DND-41 (cell line): ENCODE measurements around the gene KRTAP1-5.

Source experiments
- ATAC-seq: fragments of 200-7000 bp; cut with Tn5 transposase; 3 replicates; pipeline ENCODE4 v1.9.1; 2021; ENCODE audit warnings: low read depth; ENCODE audit not compliant: insufficient read depth
- DNase-seq: peaks from one replicate; pipeline ENCODE4 v3.0.0-alpha.2; 2020
- H2AFZ ChIP-seq: 2 replicates; pipeline ENCODE4 v1.6.0; 2012; ENCODE audit warnings: low read depth, low read length
- H3K27ac ChIP-seq: 2 replicates; pipeline ENCODE4 v1.5.1; 2012; ENCODE audit warnings: low read length, inconsistent platforms
- H3K27me3 ChIP-seq: fragments of 200-600 bp; sonication (generic); 2 replicates; pipeline ENCODE4 v1.6.0; 2012; ENCODE audit warnings: low read length, mild to moderate bottlenecking, inconsistent platforms; ENCODE audit not compliant: insufficient read depth, poor library complexity
- H3K36me3 ChIP-seq: 2 replicates; pipeline ENCODE4 v1.5.1; 2012; ENCODE audit warnings: low read length, inconsistent platforms; ENCODE audit not compliant: insufficient read depth
- H3K4me1 ChIP-seq: 2 replicates; pipeline ENCODE4 v1.5.1; 2012; ENCODE audit warnings: mild to moderate bottlenecking, low read length; ENCODE audit not compliant: insufficient read depth
- H3K4me2 ChIP-seq: 2 replicates; pipeline ENCODE4 v1.6.0; 2012; ENCODE audit warnings: mild to moderate bottlenecking, moderate library complexity, low read length, inconsistent platforms; ENCODE audit not compliant: insufficient read depth
- H3K4me3 ChIP-seq, 2 experiments: fragments of 200-600 bp in 1 of 2; shearing (Covaris generic) in 1 of 2; 2 replicates each; pipeline ENCODE4 v1.5.1; 2012 to 2016; ENCODE audit warnings: inconsistent platforms in 2 of 2, low read length in 2 of 2, mild to moderate bottlenecking in 2 of 2, low read depth in 1 of 2, moderate library complexity in 1 of 2
- H3K79me2 ChIP-seq: 2 replicates; pipeline ENCODE4 v1.6.0; 2012; ENCODE audit warnings: low read length, inconsistent platforms; ENCODE audit not compliant: insufficient read depth
- H3K9ac ChIP-seq: 2 replicates; pipeline ENCODE4 v1.6.0; 2012; ENCODE audit warnings: low read depth, mild to moderate bottlenecking, inconsistent platforms, low read length, moderate library complexity
- H3K9me3 ChIP-seq: 2 replicates; pipeline ENCODE4 v1.5.1; 2012; ENCODE audit warnings: low read length, moderate library complexity, mild to moderate bottlenecking, inconsistent platforms; ENCODE audit not compliant: insufficient read depth, severe bottlenecking
- H4K20me1 ChIP-seq: 2 replicates; pipeline ENCODE4 v1.6.0; 2012; ENCODE audit warnings: low read length; ENCODE audit not compliant: insufficient read depth
- CTCF ChIP-seq: IDR thresholded peaks from 2 replicates; pipeline ENCODE4 v1.5.1; 2012; ENCODE audit warnings: borderline replicate concordance, low read length, moderate library complexity, mild to moderate bottlenecking; ENCODE audit not compliant: poor library complexity, severe bottlenecking; ENCODE audit errors: extremely low read depth
- EZH2 ChIP-seq: IDR thresholded peaks from 3 replicates; pipeline ENCODE4 v1.6.1; 2012; ENCODE audit warnings: borderline replicate concordance, low read depth, mild to moderate bottlenecking, moderate library complexity, low read length, inconsistent platforms; ENCODE audit not compliant: severe bottlenecking

The KRTAP1-5 gene

GRCh38 chr17:40992666-40993065 lies 34.3 kb downstream of the KRTAP1-5 start:
- Histone ChIP-seq H3K79me2 (no peaks in the 10 kb centered on the region), H3K9me3 (no peaks in the 10 kb centered on the region), H3K9ac (no peak overlapping the region), H2AFZ (no peak overlapping the region), H3K4me2 (no peak overlapping the region), H3K36me3 (no peaks in the 10 kb centered on the region), H3K4me1 (no peaks in the 10 kb centered on the region), H3K4me3 (no peak overlapping the region), H3K27me3 (peaks cover 38% of the 10 kb centered on the region), H3K27ac (no peak overlapping the region), H4K20me1 (no peaks in the 10 kb centered on the region)
- no peak for ATAC-seq
- no peak for DNase-seq
- TF ChIP-seq EZH2 (no peak), CTCF (no peak)

GRCh38 chr17:40986920-40987319 lies 40.1 kb downstream of the KRTAP1-5 start:
- ATAC-seq = no peak
- no peak for TF ChIP-seq CTCF
- no peak for TF ChIP-seq EZH2
- no peak overlapping the region for H2AFZ ChIP-seq

GRCh38 chr17:40984226-40984625 lies 42.8 kb downstream of the KRTAP1-5 start, which contains the start of gene KRT40:
KRT40 (minus strand) TSS chr17:40984326; CDS start chr17:40984273, 53 bp downstream.
- H3K4me1 ChIP-seq = no peaks in the 10 kb centered on the region
- no peak within 1 kb of the TSS for H3K4me2 ChIP-seq
- H3K36me3 ChIP-seq = no peaks in the 10 kb centered on the region
- no peak within 1 kb of the TSS for H3K4me3 ChIP-seq
- H2AFZ ChIP-seq = no peak within 1 kb of the TSS
- peaks cover 28% of the 10 kb centered on the region for H3K27me3 ChIP-seq
- no peak within 1 kb of the TSS for H3K9ac ChIP-seq
- no peaks in the 10 kb centered on the region for H3K79me2 ChIP-seq
- TF ChIP-seq EZH2 (no peak), CTCF (no peak)
- ATAC-seq (no peak), DNase-seq (no peak)
- H3K27ac ChIP-seq = no peak within 1 kb of the TSS
- H4K20me1 ChIP-seq = no peaks in the 10 kb centered on the region
- H3K9me3 ChIP-seq = no peaks in the 10 kb centered on the region

More at GRCh38 chr17:40986920-40987319, 40.1 kb downstream of the KRTAP1-5 start:
- no peaks in the 10 kb centered on the region for H4K20me1 ChIP-seq
- H3K27me3 ChIP-seq = peaks cover 29% of the 10 kb centered on the region
- DNase-seq = no peak
- H3K4me2 ChIP-seq = no peak overlapping the region
- H3K79me2 ChIP-seq = no peaks in the 10 kb centered on the region
- no peaks in the 10 kb centered on the region for H3K36me3 ChIP-seq
- H3K4me1 ChIP-seq = no peaks in the 10 kb centered on the region
- H3K27ac ChIP-seq = no peak overlapping the region
- no peaks in the 10 kb centered on the region for H3K9me3 ChIP-seq
- no peak overlapping the region for H3K4me3 ChIP-seq
- H3K9ac ChIP-seq = no peak overlapping the region

- H3K4me3 ChIP-seq = no peak overlapping the region
- TF ChIP-seq CTCF (no peak), EZH2 (no peak)
- H3K27ac ChIP-seq = no peak overlapping the region
- no peaks in the 10 kb centered on the region for H4K20me1 ChIP-seq
- no peak overlapping the region for H2AFZ ChIP-seq
- no peaks in the 10 kb centered on the region for H3K9me3 ChIP-seq
- ATAC-seq (no peak), DNase-seq (no peak)
- peaks cover 23% of the 10 kb centered on the region for H3K27me3 ChIP-seq
- H3K4me1 ChIP-seq = no peaks in the 10 kb centered on the region
- H3K9ac ChIP-seq = no peak overlapping the region
- no peaks in the 10 kb centered on the region for H3K36me3 ChIP-seq
- no peak overlapping the region for H3K4me2 ChIP-seq
- no peaks in the 10 kb centered on the region for H3K79me2 ChIP-seq
Observed at GRCh38 chr17:40981115-40981514, 45.9 kb downstream of the KRTAP1-5 start.
